ENCODE results near the gene KRT83. TPM values are rescaled to one million over a fixed set of nuclear protein-coding genes. Genes with fewer than 3 reads are reported as not detected.

The KRT83 gene
- total and polyA plus RNA-seq, 10 of the 15 experiments (the other 5 are each of a cell fraction or from before 2014, with no cell fraction given), result not detected

- no peak for TF ChIP-seq ZNF592 (IDR thresholded peaks at IDR 0.05)
- no peak for TF ChIP-seq ETV6 (conservative IDR thresholded peaks at IDR 0.05 in 1 of 2, IDR thresholded peaks at IDR 0.05 in 1 of 2; ENCODE audit: borderline replicate concordance in 1 of 2, low read depth in 1 of 2)
- TF ChIP-seq E2F8 (IDR thresholded peaks at IDR 0.05; ENCODE audit: low read depth, partially characterized antibody), result no peak
- no peak for TF ChIP-seq ASH2L (IDR thresholded peaks at IDR 0.05; ENCODE audit: borderline replicate concordance, low read depth)
- no peak for TF ChIP-seq POLR2A (IDR thresholded peaks at IDR 0.05; ENCODE audit: low read depth, low read length)
- no peak for TF ChIP-seq CEBPB (IDR thresholded peaks at IDR 0.05; ENCODE audit: borderline replicate concordance in 1 of 2, low read depth in 2 of 2, low read length in 2 of 2)
- TF ChIP-seq FOXK2 (IDR thresholded peaks at IDR 0.05), result no peak
- TF ChIP-seq RUNX3 (IDR thresholded peaks at IDR 0.05; ENCODE audit: low read length), result no peak
Observed at GRCh38 chr12:52359621-52360061, 38.4 kb upstream of the KRT83 start (continued).

Data from GM12878 (cell line).